Left hindlimb (tissue), 1 donor: Measurements from ENCODE around the gene RBFOX1.

Source experiments
- DNase-seq: peaks from one replicate; pipeline ENCODE4 v3.0.0-alpha.2; 2018

The RBFOX1 gene

GRCh38 chr16:7332611-7333010, at the start of gene RBFOX1:
TSS of gene RBFOX1 (plus strand) at chr16:7332845.
- DNase-seq = no peak

- DNase-seq = no peak
Measured at GRCh38 chr16:7284780-7285179, 47.9 kb upstream of the RBFOX1 start.

- DNase-seq = no peak
Measured at GRCh38 chr16:7285520-7285919, 47.1 kb upstream of the RBFOX1 start.

GRCh38 chr16:7289299-7289698, 43.3 kb upstream of the RBFOX1 start:
- no peak for DNase-seq

GRCh38 chr16:7290682-7291081, 42.0 kb upstream of the RBFOX1 start:
- DNase-seq = no peak

GRCh38 chr16:7294020-7294419, 38.6 kb upstream of the RBFOX1 start:
- no peak for DNase-seq

- DNase-seq = no peak
Measured at GRCh38 chr16:7303052-7303610, 29.5 kb upstream of the RBFOX1 start.

GRCh38 chr16:7303660-7304200, 28.9 kb upstream of the RBFOX1 start:
- no peak for DNase-seq

- no peak for DNase-seq
Measured at GRCh38 chr16:7304279-7304678, 28.4 kb upstream of the RBFOX1 start.

GRCh38 chr16:7304958-7305357, 27.7 kb upstream of the RBFOX1 start:
- DNase-seq = no peak

GRCh38 chr16:7313170-7313569, 19.5 kb upstream of the RBFOX1 start:
- no peak for DNase-seq

- DNase-seq = no peak
Measured at GRCh38 chr16:7314163-7314562, 18.5 kb upstream of the RBFOX1 start.

- DNase-seq = no peak
Measured at GRCh38 chr16:7315813-7316212, 16.8 kb upstream of the RBFOX1 start.

GRCh38 chr16:7316281-7316888, 16.3 kb upstream of the RBFOX1 start:
- no peak for DNase-seq

GRCh38 chr16:7317982-7318381, 14.7 kb upstream of the RBFOX1 start:
- no peak for DNase-seq

GRCh38 chr16:7318686-7319085, 14.0 kb upstream of the RBFOX1 start:
- no peak for DNase-seq

GRCh38 chr16:7319514-7319913, 13.1 kb upstream of the RBFOX1 start:
- DNase-seq = no peak

GRCh38 chr16:7321661-7322060, 11.0 kb upstream of the RBFOX1 start:
- no peak for DNase-seq

- no peak for DNase-seq
Measured at GRCh38 chr16:7324321-7324720, 8.3 kb upstream of the RBFOX1 start.

- no peak for DNase-seq
Measured at GRCh38 chr16:7325834-7326233, 6.8 kb upstream of the RBFOX1 start.

GRCh38 chr16:7330709-7331108, 1.9 kb upstream of the RBFOX1 start:
- DNase-seq = no peak

- DNase-seq = no peak
Measured at GRCh38 chr16:7331997-7332396, 648 bp upstream of the RBFOX1 start.

- no peak for DNase-seq
Measured at GRCh38 chr16:7333180-7333725, 608 bp downstream of the RBFOX1 start.

GRCh38 chr16:7334801-7335560, 2.3 kb downstream of the RBFOX1 start:
- no peak for DNase-seq
